ENCODE results near the gene POLR2J.
"Not testable (repeated sequence)": the region's sequence is repeated elsewhere in the genome, so short reads cannot be mapped to it uniquely, and the experiment has no call there.

Gene POLR2J

DNA sequence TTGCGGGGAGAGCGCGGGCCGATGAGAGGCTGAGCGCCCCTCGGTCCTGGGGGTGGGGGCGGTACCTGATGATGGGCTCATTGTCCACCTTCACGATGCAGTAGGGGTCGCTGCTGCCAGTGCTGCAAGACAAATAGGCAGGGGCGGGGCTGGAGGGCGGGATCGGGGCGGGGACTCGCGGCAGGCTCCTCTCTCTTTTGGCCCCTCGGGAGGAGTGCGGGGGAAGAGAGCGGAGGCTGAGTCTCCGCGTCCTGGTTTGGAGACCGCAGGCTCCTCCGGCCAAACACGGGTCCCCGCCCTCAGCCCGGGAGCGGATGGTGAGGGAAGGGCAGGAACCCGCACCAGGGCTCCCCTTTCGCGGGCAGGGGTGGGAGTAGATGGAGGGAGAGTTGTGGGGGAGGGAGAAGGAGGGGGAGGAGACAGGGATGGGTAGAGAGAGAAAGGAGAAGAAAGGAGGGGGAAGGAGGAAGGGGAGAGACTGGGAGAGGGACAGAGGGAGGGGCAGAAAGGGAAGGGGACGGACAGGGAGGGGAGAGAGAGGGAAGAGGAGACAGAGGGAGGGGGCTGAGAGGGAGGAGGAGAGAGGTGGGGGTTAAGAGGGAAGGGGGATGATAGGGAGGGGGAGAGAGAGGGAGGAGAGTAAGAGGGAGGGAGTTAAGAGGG is 33.3 kb upstream of the POLR2J start:
- H3K4me1 ChIP-seq (ENCODE audit: insufficient read depth, low read length); H3K9me3 ChIP-seq (ENCODE audit: insufficient read depth, low read depth, low read length); H3K36me3 ChIP-seq (ENCODE audit: insufficient read depth, low read depth, low read length); H3K4me3 ChIP-seq (ENCODE audit: low read length); H3K27me3 ChIP-seq (ENCODE audit: insufficient read depth, low read length); H3K9ac ChIP-seq (ENCODE audit: low read depth, low read length); H3K27ac ChIP-seq (ENCODE audit: low read length): not testable (repeated sequence)

DNA sequence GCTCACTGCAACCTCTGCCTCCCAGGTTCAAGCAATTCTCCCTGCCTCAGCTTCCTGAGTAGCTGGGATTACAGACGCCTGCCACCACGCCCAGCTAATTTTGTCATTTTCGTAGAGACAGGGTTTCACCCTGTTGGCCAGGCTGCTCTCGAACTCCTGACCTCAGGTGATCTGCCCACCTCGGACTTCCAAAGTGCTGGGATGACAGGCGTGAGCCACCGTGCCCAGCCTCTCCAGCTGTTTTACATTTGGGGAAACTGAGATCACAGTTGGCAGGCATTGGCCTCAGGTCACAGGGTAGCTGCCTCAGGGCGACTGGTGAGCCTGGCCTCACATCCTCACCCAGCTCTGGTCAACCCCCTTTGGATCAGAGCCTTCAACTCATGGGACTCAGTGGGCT is 31.9 kb upstream of the POLR2J start:
- not testable (repeated sequence) for H3K4me1 ChIP-seq (ENCODE audit: insufficient read depth, low read length); H3K36me3 ChIP-seq (ENCODE audit: insufficient read depth, low read depth, low read length); H3K9ac ChIP-seq (ENCODE audit: low read depth, low read length); H3K27ac ChIP-seq (ENCODE audit: low read length); H3K4me3 ChIP-seq (ENCODE audit: low read length); H3K27me3 ChIP-seq (ENCODE audit: insufficient read depth, low read length); H3K9me3 ChIP-seq (ENCODE audit: insufficient read depth, low read depth, low read length)

DNA sequence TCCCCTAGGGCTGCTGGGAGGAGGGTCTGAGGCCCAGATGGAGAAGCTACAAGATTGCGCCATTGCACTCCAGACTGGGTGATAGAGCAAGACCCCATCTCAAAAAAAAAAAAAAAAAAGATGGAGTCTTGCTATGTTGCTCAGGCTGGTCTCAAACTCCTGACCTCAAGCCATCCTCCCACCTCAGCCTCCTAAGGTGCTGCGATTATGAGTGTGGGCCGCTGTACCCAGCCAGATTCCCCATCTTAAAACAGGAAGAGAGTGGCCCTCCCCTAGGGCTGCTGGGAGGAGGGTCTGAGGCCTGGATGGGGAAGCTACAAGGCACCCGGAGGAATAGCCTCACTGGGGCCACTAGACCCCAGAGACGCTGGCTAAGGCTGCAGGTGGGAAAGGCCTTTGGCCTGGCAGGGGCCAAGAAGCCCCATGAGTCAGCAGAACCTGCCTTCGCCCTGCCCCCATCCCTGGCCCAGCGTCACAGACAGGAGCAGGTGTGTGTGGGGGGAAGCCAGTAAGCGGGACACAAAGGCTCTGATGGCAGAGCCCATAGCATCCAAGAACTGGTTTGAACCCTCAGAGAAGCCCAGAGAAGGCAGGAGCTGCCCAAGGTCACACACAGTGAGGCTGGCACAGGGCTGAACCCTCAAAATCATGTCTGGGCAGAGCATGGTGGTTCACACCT is 28.8 kb upstream of the POLR2J start:
- not testable (repeated sequence) for H3K9me3 ChIP-seq (ENCODE audit: insufficient read depth, low read depth, low read length); H3K4me3 ChIP-seq (ENCODE audit: low read length); H3K9ac ChIP-seq (ENCODE audit: low read depth, low read length); H3K27me3 ChIP-seq (ENCODE audit: insufficient read depth, low read length); H3K4me1 ChIP-seq (ENCODE audit: insufficient read depth, low read length); H3K27ac ChIP-seq (ENCODE audit: low read length); H3K36me3 ChIP-seq (ENCODE audit: insufficient read depth, low read depth, low read length)

DNA sequence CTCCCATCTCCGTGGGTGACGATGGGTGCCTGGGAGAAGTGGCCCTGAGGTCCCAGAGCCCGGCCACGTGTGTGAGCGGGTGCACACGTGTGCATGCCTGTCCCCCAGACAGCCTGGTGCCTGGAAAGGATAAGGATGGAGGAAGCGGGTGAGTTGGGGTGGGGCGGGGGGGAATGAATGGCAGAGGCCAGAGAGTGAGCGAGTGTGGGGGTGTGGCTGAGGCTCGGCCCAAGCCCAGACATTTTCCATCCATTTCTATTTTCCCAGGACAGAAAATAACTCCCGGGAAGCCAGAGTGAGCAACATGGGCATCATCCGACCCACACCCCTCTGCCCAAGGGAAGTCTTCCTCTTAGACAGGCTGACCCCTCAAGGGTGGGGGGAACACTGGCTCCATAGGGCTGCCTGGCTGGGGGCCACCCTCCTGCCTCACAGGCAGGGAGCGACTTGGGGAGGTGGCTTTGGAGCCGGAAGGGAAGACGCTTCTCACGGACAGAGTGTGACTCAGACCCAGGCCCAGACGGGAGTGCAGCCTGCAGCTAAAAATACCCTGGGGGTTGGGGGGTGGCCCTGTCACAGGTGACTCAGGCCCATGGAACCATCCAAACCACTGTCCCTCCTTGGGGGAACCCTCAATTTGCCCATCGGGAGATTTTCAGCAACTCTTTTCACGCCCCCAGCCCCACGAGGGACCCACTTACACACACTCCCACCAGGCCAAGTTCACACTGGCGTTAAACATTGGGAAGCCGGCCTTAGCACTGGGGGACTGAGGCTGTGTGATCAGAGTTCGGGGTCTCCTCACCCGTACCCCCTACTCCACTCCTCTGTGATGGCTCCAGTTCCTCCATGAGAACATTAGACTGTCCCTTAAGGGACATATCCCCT is 26.8 kb upstream of the POLR2J start:
- not testable (repeated sequence) for H3K4me3 ChIP-seq (ENCODE audit: low read length); H3K4me1 ChIP-seq (ENCODE audit: insufficient read depth, low read length); H3K27me3 ChIP-seq (ENCODE audit: insufficient read depth, low read length); H3K36me3 ChIP-seq (ENCODE audit: insufficient read depth, low read depth, low read length); H3K9me3 ChIP-seq (ENCODE audit: insufficient read depth, low read depth, low read length); H3K9ac ChIP-seq (ENCODE audit: low read depth, low read length); H3K27ac ChIP-seq (ENCODE audit: low read length)

DNA sequence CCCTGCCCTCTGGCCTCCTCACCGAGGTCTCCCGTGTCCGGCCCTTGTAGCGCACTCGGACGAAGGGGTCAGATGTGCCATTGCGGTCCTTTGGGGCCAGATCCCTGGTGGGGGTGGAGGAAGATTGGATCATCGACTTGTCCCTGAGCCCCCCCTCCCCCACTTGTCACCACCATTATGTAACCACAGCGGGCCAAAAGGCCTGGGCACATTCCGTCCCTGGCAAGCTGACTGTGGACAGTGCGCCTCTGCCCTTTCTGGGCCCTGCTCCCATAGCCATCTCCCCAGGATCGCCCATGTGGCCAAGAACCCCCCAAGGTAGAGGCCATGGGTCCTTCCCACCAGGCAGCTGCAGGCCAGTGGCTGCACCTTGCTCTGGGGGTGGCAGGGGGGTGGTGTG is 24.4 kb upstream of the POLR2J start:
- H3K27ac ChIP-seq (ENCODE audit: low read length); H3K9me3 ChIP-seq (ENCODE audit: insufficient read depth, low read depth, low read length); H3K9ac ChIP-seq (ENCODE audit: low read depth, low read length); H3K4me3 ChIP-seq (ENCODE audit: low read length); H3K4me1 ChIP-seq (ENCODE audit: insufficient read depth, low read length); H3K27me3 ChIP-seq (ENCODE audit: insufficient read depth, low read length); H3K36me3 ChIP-seq (ENCODE audit: insufficient read depth, low read depth, low read length): not testable (repeated sequence)

DNA sequence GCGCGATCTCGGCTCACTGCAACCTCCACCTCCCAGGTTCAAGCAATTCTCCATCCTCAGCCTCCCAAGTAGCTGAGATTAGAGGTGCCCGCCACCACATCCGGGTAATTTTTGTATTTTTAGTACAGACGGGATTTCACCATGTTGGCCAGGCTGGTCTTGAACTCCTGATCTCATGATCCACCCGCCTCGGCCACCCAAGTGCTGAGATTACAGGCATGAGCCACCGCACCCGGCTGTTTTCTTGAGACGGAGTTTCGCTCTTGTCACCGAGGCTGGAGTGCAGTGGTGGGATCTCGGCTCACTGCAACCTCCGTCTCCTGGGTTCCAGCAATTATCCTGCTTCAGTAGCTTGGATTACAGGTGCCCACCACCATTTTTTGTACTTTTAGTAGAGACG is 19.6 kb upstream of the POLR2J start:
- not testable (repeated sequence) for H3K9ac ChIP-seq (ENCODE audit: low read depth, low read length); H3K27ac ChIP-seq (ENCODE audit: low read length); H3K36me3 ChIP-seq (ENCODE audit: insufficient read depth, low read depth, low read length); H3K4me1 ChIP-seq (ENCODE audit: insufficient read depth, low read length); H3K4me3 ChIP-seq (ENCODE audit: low read length); H3K27me3 ChIP-seq (ENCODE audit: insufficient read depth, low read length); H3K9me3 ChIP-seq (ENCODE audit: insufficient read depth, low read depth, low read length)

DNA sequence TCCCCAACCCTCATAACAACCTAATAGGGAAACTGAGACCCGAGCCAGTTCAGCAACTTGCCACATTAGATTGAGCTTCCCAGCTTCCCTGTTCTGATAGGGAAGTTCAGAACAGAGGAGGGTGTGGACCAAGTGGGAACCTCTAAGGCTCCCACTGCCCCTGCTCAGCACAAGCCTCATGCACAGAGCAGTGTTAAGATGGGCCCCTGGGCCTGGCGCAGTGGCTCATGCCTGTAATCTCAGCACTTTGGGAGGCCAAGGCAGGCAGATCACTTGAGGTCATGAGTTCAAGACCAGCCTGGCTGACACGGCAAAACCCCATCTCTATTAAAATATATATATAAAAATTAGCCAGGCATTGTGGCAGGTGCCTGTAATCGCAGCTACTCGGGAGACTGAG is 18.6 kb upstream of the POLR2J start:
- not testable (repeated sequence) for H3K4me1 ChIP-seq (ENCODE audit: insufficient read depth, low read length)

DNA sequence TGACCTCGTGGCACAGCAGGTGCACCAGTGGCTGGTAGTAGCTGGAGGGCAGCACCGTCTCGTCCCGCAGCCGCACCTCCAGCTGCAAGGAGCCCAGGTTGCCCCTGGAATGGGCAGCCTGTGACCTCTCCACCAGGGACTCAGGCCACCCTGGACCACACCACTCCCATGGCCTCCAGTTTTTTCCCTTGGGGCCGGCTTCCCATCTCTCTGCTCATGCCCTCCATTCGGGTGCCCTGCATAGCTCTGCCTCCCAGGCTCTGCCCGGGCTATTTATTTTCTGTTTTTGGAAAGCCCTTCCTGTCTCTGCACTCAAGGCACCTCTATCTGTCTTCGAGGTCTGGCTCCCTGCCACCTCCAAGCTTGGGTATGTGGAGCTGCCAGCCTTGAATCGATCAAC is 18.1 kb upstream of the POLR2J start:
- not testable (repeated sequence) for H3K36me3 ChIP-seq (ENCODE audit: insufficient read depth, low read depth, low read length); H3K4me3 ChIP-seq (ENCODE audit: low read length); H3K9me3 ChIP-seq (ENCODE audit: insufficient read depth, low read depth, low read length); H3K27ac ChIP-seq (ENCODE audit: low read length); H3K4me1 ChIP-seq (ENCODE audit: insufficient read depth, low read length); H3K27me3 ChIP-seq (ENCODE audit: insufficient read depth, low read length); H3K9ac ChIP-seq (ENCODE audit: low read depth, low read length)

More for the DNA sequence above, 18.6 kb upstream of the POLR2J start:
- H3K36me3 ChIP-seq (ENCODE audit: insufficient read depth, low read depth, low read length); H3K27me3 ChIP-seq (ENCODE audit: insufficient read depth, low read length); H3K27ac ChIP-seq (ENCODE audit: low read length); H3K9ac ChIP-seq (ENCODE audit: low read depth, low read length); H3K4me3 ChIP-seq (ENCODE audit: low read length); H3K9me3 ChIP-seq (ENCODE audit: insufficient read depth, low read depth, low read length): not testable (repeated sequence)

DNA sequence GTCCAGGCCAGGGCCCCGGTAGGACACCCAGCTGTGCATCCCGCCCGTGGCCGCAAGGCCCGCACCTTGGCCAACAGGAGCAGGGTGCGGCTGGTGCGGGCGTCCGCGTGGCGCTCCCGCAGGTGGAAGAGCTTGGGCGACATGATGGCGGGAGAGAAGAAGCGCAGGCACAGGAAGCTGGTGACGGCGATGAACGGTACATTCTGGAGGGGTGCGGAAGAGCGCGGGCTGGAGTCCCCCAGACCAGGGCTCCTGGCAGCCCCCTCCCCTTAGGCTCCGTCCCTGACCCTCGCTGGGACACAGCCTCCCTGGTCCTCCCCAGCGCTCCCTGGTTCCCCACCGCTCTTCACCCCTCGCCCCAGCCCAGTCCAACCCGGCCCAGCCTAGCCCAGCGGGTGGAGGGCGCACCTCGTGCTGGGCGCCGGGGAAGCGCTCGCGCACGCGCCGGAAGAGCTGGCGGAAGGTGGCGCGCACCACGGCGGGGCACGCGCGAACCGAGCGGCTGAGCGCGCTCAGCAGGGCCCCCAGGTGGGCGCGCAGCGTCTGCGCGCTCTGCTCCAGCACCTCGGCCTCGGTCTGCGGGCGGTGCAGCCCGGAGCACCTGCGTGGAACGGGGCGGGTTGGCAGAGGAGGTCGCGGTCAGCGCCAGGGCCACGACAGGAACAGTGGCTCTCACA is 15.9 kb upstream of the POLR2J start:
- not testable (repeated sequence) for H3K27me3 ChIP-seq (ENCODE audit: insufficient read depth, low read length); H3K27ac ChIP-seq (ENCODE audit: low read length); H3K4me1 ChIP-seq (ENCODE audit: insufficient read depth, low read length); H3K9me3 ChIP-seq (ENCODE audit: insufficient read depth, low read depth, low read length); H3K9ac ChIP-seq (ENCODE audit: low read depth, low read length); H3K4me3 ChIP-seq (ENCODE audit: low read length); H3K36me3 ChIP-seq (ENCODE audit: insufficient read depth, low read depth, low read length)

DNA sequence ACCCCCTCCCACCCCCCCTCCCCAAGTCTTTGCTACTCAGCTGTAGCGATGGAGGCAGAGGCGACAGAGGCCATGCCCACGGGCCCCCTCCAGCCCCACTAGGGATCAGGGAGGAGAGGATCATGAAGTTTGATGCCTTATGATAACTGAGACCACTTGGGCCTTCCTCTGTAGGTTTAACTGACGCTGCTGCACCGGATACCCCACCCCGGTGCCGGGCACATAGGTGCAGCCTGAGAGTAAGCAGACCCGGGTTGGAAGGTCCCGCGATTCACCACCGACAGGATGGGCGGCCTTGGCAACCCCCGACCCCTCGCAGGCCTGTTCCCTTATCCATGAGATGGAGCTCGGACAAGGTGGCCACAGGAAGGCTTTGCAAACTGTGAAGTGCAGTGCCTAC is 15.3 kb upstream of the POLR2J start:
- H3K9me3 ChIP-seq (ENCODE audit: insufficient read depth, low read depth, low read length); H3K27me3 ChIP-seq (ENCODE audit: insufficient read depth, low read length); H3K9ac ChIP-seq (ENCODE audit: low read depth, low read length); H3K27ac ChIP-seq (ENCODE audit: low read length); H3K4me3 ChIP-seq (ENCODE audit: low read length); H3K36me3 ChIP-seq (ENCODE audit: insufficient read depth, low read depth, low read length); H3K4me1 ChIP-seq (ENCODE audit: insufficient read depth, low read length): not testable (repeated sequence)

DNA sequence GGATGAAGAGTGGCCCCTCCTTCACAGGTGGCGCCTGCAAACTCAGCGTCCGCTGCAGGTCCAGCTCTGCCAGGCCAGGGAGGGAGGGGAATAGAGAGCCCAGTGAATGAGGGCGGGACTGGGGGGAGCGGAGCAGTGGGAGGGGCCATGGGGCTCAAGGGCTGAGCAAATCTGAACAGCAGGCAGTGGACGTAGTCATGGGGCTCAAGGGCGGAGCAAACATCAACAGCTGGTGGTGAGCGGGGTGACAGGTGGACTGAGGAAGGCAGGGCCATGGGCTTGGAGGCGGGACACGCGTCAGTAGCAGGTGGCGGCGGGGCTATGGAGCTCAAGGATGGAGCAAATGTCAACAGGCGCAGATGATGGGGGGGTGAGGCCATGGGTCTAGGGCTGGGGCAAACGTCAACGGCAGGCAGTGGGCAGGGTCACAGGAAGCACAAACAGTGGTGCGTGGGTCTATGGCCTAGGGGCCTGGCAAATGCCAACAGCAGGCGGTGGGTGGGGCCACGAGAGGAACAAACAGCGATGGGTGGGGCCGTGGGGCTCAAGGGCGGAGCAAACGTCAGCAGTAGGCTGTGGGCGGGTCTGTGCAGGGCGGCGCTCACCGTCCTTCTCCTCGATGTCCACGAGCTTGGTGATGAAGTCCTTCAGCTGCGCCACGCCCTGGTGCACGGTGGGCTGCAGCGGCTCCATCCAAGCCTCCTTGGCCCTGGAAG is 14.7 kb upstream of the POLR2J start:
- H3K9me3 ChIP-seq (ENCODE audit: insufficient read depth, low read depth, low read length); H3K4me1 ChIP-seq (ENCODE audit: insufficient read depth, low read length); H3K36me3 ChIP-seq (ENCODE audit: insufficient read depth, low read depth, low read length); H3K27me3 ChIP-seq (ENCODE audit: insufficient read depth, low read length); H3K9ac ChIP-seq (ENCODE audit: low read depth, low read length); H3K27ac ChIP-seq (ENCODE audit: low read length); H3K4me3 ChIP-seq (ENCODE audit: low read length): not testable (repeated sequence)
